ENCODE results near the gene CDH4.

DNA sequence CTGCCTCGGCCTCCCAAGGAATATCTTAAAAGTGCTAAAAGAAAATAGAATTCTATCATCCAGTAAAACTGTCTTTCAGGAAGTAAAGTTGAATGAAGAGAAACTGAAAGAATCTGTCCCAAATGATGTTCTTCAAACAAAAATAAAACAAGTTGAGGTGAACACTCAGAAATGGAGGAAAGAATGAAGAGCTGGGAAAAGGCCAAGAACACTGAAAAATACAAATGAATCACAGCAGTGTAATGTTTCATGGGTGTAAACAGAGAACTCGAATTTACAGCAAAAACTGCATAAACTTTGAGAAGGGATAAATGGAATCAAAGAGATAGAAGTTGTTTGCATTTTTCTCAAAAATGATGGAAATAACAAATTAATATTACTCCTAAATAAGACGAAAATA is 496.3 kb downstream of the CDH4 start:
- TF ChIP-seq TAF1 (IDR thresholded peaks at IDR 0.05; ENCODE audit: borderline replicate concordance, insufficient read depth, low read length) (no peak), POLR2AphosphoS5 (IDR thresholded peaks at IDR 0.05; ENCODE audit: low read depth, low read length) (no peak), SIN3A (IDR thresholded peaks at IDR 0.05; ENCODE audit: borderline replicate concordance, insufficient read depth, low read length) (no peak)

Measured in PFSK-1 (cell line).